HG02623 (cell line): ENCODE measurements around the gene MAP1LC3B2.
"Not testable (repeated sequence)": the region's sequence is repeated elsewhere in the genome, so short reads cannot be mapped to it uniquely, and the experiment has no call there.

Experiments used
- ATAC-seq: cut with Tn5 transposase; IDR thresholded peaks from one replicate; pipeline ENCODE4 v1.9.1; 2021; ENCODE audit warnings: moderate library complexity; ENCODE audit not compliant: unreplicated experiment

MAP1LC3B2 gene

DNA sequence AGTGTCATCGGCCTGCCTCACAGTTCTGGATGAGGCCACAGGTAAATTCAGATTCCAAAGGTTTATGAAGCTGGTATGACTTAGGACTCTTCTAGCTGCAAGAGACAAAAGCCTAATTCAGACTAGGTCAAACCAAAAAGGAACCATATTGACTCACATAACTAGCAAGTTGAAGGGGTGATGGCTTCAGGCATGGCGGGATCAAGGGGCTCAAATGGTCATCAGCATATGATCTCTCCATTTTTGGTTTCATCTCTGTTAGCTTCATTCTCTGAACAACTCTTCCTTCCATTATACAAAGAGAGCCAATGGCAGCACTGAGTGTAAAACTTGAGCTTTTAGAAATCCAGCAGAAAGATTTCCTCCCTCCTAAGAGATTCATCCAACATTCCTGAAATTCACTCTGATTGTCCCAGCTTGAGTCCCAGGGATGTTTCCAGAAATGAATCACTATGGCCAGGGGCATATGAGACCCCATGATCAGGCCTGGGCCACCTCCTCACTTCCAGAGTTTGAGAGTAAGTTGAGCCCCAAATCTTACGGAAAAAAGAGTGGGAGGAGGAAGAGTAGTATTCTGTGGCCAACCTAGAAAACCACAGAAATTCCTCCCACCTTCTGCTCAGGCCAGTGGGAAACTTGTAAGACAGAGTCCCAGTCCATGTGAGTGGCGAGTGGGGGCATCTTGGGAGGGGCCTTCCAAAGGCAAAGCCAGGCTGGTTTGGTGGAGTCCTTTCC lies 2.0 kb upstream of the MAP1LC3B2 start:
- no peak for ATAC-seq

DNA sequence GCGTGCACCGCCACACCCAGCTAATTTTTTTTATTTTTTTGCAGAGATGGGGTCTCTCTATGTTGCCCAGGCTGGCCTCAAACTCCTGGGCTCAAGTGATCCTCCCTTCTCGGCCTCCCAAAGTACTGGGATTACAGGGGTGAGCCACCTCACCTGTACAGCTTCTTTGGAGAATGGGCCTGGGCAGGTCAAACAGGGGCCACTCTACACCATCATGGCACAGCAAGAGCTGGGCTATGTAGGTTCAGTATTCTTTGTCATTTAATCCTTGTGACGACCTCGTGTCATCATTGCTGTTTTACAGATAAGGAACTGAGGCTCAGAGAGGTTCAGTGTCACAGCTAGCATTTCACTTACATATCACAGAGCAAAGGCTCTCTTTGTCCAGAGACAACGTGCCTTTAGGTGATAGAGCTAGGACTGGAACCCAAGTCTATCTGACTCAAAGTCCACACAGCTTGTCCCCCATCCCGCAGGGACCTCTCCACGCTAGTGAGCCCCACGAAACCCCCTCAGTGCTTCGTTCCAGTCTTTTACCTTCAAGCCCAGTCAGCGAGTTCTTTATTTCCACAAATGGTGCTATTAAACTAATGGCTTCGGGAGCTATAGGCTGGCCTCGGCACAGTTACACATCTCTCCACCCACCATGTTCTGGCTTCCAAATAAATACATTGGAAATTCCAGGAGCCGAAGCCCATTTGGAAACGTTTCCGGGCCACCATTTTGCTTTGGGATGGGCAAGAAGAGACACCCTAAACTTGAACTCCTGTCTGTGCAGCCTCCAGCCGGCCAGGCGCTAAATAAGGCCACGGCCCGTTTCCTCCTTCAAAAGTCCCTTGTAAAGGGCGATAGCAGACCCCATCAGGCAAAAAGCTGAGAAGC lies 660 bp upstream of the MAP1LC3B2 start:
- ATAC-seq, result no peak

DNA sequence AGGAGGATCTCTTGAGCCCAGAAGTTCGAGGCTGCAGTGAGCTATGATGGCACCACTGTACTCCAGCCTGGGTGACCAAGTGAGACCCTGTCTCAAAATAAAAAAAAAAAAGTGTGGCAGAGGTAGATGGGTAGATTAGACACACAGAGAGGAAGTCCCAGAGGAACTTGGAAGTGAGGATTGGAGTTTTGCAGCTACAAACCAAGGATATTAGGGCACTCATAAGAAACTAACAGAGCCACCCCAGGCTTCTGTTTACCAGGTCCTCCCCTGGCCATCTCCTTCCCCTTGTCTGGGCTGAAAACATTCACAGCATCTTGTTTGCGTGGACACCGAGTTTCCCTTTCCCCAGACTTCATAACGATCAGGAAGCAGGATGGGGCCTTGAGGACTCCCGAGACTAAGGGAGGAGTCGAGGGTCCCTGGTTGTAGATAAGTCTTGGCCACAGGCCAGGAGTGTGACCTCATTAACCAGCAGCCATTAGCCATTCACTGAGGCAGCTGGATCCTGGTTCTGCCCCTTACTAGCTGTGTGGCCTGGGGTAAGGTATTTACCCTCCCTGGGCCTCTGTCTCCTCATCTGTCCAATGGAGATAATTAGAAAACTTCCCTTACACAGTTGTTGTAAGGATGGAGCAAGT lies 2.1 kb downstream of the MAP1LC3B2 start:
- no peak for ATAC-seq

DNA sequence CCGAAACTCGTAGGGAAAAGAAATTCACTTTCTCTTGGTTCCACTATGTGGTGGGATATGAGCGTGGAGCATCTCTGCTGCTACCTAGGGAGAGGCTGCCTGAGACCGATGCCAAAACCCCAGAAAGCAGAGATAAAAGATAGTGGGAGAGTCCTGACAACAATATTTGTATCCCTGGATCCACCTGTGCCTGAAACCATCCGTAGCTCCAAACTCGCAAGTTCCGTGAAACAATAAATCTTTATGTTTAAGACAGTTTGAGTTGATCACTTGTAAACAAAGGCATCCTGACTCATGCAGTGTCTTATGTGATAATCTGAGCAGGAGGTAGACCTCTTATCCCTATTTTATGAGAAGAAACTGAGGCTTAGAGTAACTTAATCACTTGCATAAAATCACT lies 2.9 kb downstream of the MAP1LC3B2 start:
- no peak for ATAC-seq

DNA sequence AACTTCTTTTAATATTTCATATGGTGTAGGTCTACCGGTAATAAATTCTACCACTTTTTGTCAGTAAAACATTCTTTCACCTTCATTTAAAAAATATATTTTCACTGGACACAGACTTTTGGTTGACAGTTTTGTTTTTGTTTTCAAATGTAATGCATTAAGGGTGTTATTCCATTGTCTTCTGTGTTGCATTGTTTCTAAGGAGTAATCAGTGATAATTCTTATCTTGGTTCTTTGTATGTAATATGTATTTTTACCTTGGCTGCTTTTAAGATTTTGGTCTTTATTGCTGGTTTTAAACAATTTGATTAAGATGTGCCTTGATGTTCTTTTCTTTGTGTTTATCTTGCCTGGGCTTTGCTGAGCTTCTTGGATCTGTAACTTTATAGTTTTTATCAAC lies 4.1 kb downstream of the MAP1LC3B2 start:
- no peak for ATAC-seq

DNA sequence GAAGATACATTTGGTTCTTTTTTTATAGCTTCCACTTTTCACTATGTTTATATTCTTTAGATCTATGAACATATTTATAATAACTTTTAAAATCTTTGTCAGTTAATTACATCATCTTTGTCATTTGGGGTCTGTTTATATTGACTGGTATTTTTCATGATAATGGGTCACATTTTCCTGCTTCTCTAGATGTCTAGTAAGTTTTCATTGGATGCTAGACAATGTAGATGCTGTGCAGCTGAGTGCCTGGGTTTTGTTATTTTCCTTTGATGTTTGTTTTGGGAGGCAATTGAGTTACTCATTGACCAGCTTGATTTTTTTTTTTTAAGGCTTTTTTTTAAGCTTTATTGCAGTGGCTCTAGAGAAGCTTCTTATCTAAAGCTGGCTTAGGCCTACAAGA lies 4.9 kb downstream of the MAP1LC3B2 start:
- no peak for ATAC-seq

DNA sequence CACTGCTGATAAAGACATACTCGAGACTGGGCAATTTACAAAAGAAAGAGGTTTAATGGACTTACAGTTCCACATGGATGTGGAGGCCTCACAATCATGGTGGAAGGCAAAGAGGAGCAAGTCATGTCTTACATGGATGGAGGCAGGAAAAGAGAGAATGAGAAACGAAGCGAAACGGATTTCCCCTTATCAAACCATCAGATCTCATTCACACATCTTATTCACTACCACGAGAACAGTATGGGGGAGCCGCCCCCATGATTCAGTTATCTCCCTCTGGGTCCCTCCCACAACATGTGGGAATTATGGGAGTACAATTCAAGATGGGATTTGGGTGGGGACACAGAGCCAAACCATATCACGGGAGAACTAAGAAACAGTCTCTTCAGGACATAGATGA lies 6.0 kb downstream of the MAP1LC3B2 start:
- ATAC-seq, result not testable (repeated sequence)

DNA sequence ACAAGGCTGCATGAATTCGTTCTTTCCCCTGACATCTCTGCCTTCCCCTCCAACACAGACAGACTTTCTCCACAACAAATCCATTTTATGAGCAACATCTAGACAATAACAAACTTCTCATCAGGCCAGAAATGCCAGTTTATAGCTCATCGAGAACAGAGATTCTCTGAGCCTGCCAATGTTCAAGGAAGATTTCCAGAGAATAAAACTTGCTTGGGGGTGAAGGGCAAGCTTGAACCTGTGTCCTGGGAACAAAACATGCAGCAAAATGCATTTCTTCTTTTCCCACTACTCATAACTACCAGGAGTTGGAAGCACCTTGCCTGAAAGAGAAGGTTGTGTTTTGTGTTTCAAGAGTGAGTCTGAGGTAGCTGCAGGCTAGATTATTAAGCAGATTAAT lies 6.8 kb downstream of the MAP1LC3B2 start:
- no peak for ATAC-seq

DNA sequence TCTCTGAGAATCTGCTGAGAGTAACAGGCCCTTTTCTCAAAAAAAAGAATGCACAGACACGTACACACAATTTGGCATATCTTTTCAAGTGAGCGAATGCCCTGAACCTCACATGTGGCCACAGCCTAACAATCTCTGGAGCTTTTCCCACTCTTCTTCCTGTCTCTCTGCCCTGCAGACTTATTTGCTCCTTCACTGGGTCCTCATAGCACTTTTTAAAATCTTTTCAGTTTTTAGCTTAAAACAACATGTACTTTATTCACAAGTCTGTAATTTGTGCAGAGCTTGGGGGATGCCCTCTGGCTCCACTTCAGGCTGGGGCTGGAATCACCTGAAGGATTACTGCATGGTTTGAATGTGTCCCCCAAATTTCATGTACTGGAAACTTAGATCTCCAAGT lies 9.0 kb downstream of the MAP1LC3B2 start:
- ATAC-seq, result no peak

DNA sequence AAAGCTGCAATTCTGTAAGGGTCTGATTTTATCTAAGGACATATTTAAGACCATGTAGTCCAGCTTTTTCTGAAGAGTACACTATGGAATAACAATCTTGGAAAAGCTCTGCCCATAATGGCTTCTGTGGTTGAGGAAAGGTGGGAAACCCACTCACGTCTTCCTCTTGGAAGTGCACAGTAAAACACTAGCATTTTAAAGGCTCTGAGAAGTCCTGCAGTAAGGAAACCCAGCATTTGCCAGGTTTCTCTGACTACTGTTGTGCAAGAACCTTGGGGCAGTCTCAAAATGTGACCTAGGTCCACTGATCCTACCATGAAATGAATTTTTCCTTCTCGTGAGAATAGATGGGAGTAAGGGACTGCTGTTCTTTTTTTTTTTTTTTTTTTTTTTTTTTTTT lies 11.9 kb downstream of the MAP1LC3B2 start:
- ATAC-seq, result no peak

DNA sequence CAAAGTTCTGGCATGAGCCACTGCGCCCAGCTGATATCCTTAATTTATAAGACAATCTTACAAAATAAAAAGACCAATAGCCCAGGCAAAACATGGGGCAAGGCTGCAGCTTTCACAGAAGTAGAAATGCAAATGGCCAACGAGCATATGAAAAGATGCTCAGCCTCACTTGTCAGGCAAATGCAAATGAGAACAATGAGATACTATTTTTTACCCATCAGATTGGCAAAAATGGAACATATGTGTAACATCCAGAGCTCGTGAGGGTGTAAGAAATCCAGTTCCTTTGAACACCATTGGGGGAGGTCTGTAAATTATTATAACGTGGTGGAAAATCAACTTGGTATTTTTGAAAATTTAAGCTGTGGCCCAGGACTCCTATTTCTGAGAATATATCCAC lies 14.6 kb downstream of the MAP1LC3B2 start:
- no peak for ATAC-seq

DNA sequence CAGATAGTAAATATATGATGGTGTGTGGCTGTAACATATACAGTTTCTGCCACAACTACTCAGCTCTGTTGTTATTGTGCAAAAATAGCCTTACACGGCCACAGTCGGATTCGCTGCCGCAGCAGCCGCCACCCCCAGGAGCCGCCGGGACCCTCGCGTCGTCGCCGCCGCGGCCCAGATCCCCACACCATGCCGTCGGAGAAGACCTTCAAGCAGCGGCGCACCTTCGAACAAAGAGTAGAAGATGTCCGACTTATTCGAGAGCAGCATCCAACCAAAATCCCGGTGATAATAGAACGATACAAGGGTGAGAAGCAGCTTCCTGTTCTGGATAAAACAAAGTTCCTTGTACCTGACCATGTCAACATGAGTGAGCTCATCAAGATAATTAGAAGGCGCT lies 16.6 kb downstream of the MAP1LC3B2 start:
- not testable (repeated sequence) for ATAC-seq

DNA sequence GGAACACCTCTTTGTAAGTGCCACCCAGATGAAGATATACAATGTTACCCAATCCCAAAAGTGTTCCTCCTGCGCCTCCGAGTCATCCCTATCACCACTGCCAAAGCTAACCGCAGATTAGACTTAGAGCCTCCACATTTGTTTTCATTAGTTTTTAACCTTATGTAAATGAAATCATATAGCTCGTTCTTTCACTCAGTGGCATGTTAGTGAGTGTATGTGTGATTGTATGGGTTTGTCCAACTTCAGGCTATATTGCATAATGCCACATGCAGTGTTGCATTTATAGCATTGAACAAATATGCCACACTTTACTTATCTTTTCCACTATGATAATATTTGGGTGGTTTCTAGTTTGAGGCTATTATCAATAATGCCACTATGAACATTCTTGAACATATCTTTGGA lies 18.0 kb downstream of the MAP1LC3B2 start:
- ATAC-seq, result no peak

DNA sequence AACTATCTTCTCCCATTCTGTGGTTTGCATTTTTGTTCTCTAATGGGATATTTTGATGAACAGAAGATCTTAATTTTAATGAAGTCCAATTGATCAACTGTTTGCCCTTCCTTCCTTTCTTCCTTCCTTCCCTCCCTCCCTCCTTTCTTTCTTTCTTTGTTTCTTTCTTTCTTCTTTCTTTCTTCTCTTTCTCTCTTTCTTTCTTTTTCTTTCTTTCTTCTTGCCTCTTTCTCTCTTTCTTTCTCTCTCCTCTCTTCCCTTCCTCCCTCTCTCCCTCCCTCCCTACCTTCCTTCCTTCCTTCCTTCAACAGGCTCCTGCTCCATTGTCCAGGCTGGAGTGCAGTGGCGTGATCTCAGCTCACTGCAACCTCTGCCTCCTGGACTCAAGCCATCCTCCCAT lies 18.9 kb downstream of the MAP1LC3B2 start:
- ATAC-seq, result no peak

DNA sequence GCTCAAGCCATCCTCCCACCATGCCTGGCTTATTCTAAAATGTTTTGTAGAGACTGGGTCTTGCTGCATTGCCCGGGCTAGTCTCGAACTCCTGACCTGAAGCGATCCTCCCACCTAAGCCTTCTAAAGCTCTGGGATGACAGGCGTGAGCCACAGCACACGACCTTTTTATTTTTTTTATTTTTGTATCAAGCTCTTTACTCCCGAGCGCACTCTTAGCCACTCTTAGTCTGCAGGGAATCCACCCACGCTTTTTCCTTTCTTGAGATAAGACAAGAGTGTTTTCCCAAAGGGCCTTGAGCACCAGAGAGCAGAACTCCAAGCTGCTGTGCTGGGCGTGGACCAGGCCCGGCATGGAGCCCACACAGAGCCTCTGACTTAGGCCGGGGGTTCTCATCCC lies 23.4 kb downstream of the MAP1LC3B2 start:
- no peak for ATAC-seq

DNA sequence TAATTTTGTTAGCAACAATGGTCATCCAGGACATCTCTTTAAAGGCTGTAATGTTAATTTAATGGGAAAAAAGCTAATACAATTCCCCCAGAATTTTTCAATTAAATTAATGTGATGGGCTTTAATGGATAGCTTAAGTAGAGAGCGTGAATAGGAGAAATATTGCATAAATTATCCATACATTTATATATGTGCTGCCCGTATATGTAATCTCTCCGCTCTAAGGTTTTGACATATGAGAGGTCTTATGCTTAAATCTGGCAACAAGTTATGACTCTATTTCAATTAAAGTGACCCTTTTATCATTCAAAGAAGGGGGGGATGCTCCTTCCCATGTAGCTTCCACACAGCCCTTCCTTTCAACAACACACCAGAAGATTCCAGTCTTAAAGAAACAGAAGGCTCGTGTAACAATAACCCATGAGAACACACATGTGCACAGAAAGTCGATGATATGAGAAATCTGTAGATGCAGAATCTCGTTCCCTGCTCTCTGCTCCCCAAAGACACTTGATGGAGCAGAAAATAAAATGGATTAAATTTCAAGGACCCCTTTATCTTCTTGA lies 24.0 kb downstream of the MAP1LC3B2 start:
- no peak for ATAC-seq

DNA sequence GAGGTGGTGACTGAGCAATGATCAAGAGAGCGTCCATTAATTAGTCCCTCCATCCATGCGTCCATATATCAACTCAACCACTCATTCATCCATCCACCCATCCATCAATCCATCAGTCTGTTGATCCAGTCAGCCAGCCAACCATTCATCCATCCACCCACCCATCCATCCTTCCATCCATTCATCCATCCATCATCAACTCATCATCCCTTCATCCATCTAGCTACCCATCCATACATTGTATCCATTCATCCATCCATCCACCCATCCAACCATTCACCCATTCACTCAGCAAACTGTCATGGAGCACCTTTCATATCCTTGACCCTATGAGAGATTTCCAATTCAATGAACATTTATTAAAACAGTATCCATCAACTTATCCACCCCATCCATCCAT lies 28.1 kb downstream of the MAP1LC3B2 start:
- no peak for ATAC-seq

DNA sequence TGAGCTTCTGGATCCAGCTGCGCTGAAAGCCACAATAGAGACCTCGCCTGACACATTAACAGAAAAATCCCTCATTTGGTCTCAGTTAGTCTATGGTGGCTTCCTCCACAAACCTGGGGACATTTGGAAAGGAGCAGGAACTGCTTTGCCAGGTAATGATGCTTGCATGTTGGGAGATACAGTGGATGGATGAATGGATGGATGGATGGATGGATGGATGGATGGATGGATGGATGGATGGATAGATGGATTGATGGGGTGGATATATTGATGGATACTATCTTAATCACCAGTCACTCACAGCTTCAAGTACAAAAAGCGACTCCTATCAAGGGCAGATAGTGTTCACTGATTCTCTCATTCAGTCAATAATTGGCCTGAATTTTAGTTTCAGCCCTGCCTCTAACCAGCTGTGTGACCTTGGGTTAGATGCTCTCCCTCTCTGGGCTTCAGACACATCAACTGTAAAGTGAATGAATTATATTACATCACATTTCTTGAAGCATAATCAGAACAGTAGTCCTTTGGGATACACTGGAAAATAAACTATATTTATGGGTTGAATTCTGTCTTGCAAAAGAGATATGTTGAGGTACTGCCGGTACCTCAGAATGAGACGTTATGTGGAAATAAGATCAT lies 29.3 kb downstream of the MAP1LC3B2 start:
- ATAC-seq, result no peak

DNA sequence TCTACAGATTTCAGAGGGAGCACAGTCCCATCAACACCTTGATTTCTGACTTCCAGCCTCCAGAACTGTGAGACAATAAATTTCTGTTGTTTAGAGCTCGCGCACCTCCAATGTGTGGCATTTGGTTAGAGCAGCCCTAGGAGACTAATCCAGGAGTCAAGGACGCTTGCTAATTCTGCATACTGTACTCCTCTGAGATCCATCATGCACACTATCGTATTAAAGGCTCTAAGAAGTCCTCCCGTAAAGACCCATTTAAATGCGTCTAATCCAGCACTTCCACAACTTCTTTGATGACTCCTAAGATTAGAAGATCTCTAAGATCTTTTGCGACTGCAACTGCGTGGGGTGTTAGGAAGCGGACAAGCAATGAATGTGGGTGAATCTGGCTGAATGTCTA lies 30.4 kb downstream of the MAP1LC3B2 start:
- ATAC-seq, result no peak

DNA sequence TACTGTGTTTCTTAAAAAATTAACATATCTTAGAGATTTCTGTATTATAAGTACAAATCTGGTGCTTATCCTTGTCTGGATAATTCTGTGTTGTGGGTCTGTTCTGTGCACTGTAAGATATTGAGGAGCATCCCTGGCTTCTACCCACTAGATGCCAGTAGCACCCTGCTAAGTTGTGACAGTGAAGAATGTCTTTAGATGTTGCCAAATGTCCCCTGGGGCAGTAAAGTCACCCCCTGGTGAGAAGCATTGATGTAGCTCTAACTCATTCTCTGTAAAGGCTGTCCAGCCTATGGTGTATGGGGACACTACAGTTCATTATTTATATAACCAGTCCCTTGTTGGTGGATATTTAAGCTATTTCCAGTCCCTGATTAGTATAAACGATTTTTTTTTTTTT lies 31.4 kb downstream of the MAP1LC3B2 start:
- no peak for ATAC-seq
